ENCODE results near the gene TMED9.

TMED9 gene

DNA sequence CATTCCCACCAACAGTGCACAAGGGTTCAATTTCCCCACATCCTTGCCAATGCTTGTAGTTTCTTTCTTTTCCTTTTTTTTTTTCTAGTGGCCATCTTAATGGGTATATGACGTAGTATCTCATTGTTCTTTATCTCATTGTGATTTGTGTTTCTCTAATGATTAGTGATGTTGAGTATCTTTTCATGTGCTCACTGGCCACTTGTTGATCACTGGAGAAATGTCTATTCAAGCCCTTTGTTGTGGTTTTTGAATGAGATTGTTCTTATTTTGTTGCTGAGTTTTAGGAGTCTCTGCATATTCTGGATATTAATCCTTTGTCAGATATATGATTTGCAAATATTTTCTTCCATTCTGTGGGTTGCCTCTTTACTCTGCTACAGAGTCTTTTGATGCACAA lies 1.6 kb upstream of the TMED9 start:
- TF ChIP-seq, protein P1, sequence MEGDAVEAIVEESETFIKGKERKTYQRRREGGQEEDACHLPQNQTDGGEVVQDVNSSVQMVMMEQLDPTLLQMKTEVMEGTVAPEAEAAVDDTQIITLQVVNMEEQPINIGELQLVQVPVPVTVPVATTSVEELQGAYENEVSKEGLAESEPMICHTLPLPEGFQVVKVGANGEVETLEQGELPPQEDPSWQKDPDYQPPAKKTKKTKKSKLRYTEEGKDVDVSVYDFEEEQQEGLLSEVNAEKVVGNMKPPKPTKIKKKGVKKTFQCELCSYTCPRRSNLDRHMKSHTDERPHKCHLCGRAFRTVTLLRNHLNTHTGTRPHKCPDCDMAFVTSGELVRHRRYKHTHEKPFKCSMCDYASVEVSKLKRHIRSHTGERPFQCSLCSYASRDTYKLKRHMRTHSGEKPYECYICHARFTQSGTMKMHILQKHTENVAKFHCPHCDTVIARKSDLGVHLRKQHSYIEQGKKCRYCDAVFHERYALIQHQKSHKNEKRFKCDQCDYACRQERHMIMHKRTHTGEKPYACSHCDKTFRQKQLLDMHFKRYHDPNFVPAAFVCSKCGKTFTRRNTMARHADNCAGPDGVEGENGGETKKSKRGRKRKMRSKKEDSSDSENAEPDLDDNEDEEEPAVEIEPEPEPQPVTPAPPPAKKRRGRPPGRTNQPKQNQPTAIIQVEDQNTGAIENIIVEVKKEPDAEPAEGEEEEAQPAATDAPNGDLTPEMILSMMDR (IDR thresholded peaks at IDR 0.05; ENCODE audit: insufficient read depth, low read length, poor library complexity, severe bottlenecking), result no peak
- no peak overlapping the region for H3K4me3 ChIP-seq (replicated peaks; ENCODE audit: low read depth, low read length)
- H3K27me3 ChIP-seq (replicated peaks; ENCODE audit: control insufficient read depth, insufficient read depth, low read length), result no peaks in the 10 kb centered on the region
- DNase-seq (ENCODE audit: extremely low read depth, insufficient read length), result no peak
- peaks cover 17% of the 10 kb centered on the region for H3K36me3 ChIP-seq (ENCODE audit: control insufficient read depth, insufficient read depth, low read length)

DNA sequence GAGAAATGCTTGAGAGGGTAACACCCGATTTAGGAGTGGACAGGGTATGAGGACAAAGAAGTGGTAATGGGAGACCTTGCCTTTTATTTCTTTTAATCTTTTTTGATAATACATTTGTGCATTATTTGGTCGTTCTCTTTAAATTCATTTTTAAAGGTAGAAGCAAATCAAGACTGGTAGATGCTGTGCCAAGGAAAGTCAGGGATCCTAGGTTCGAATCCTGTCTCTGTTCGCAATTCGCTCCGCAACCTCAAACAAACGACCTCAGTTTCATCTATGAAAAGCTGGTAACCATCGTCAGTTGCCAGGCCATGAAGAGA lies 353 bp upstream of the TMED9 start:
- Histone ChIP-seq H3K36me3 (ENCODE audit: control insufficient read depth, insufficient read depth, low read length) (peaks cover 29% of the 10 kb centered on the region), H3K4me3 (replicated peaks; ENCODE audit: low read depth, low read length) (peak overlapping the region; percentile 39; the same call in 1 of the 2 replicates), H3K27me3 (replicated peaks; ENCODE audit: control insufficient read depth, insufficient read depth, low read length) (no peaks in the 10 kb centered on the region)
- TF ChIP-seq, protein P1 (IDR thresholded peaks at IDR 0.05; ENCODE audit: insufficient read depth, low read length, poor library complexity, severe bottlenecking), result no peak
- no peak for DNase-seq (ENCODE audit: extremely low read depth, insufficient read length)

DNA sequence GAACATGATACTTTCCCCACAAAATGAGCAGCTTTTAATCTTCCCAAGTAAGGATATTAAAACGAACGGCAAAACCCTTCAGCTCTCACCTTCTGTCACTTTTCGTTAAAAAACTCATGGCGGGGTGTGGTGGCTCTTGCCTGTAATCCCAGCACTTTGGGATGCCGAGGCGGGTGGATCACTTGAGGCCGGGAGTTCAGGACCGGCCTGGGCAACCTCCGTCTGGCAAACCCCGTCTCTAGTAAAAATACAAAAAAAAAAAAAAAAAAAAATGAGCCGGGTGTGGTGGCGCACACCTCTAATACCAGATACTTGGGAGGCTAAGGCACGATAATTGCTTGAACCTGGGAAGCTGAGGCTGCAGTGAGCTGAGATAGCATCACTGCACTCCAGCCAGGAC lies 902 bp downstream of the TMED9 start:
- H3K4me3 ChIP-seq (replicated peaks; ENCODE audit: low read depth, low read length), result peak overlapping the region; percentile 100
- no peak for DNase-seq (ENCODE audit: extremely low read depth, insufficient read length)
- no peaks in the 10 kb centered on the region for H3K27me3 ChIP-seq (replicated peaks; ENCODE audit: control insufficient read depth, insufficient read depth, low read length)
- TF ChIP-seq, protein P1 (IDR thresholded peaks at IDR 0.05; ENCODE audit: insufficient read depth, low read length, poor library complexity, severe bottlenecking), result no peak
- H3K36me3 ChIP-seq (ENCODE audit: control insufficient read depth, insufficient read depth, low read length), result peaks cover 31% of the 10 kb centered on the region

- Histone ChIP-seq H3K36me3 (ENCODE audit: control insufficient read depth, insufficient read depth, low read length) (peaks cover 31% of the 10 kb centered on the region), H3K4me3 (replicated peaks; ENCODE audit: low read depth, low read length) (peak overlapping the region; percentile 100), H3K27me3 (replicated peaks; ENCODE audit: control insufficient read depth, insufficient read depth, low read length) (no peaks in the 10 kb centered on the region)
- no peak for DNase-seq (ENCODE audit: extremely low read depth, insufficient read length)
- TF ChIP-seq, protein P1 (IDR thresholded peaks at IDR 0.05; ENCODE audit: insufficient read depth, low read length, poor library complexity, severe bottlenecking), result no peak
These were observed 1.5 kb downstream of the TMED9 start for GRCh38 chr5:177593511-177593910.

GRCh38 chr5:177594071-177594470 lies 2.1 kb downstream of the TMED9 start:
- Histone ChIP-seq H3K4me3 (replicated peaks; ENCODE audit: low read depth, low read length) (no peak overlapping the region), H3K27me3 (replicated peaks; ENCODE audit: control insufficient read depth, insufficient read depth, low read length) (no peaks in the 10 kb centered on the region), H3K36me3 (ENCODE audit: control insufficient read depth, insufficient read depth, low read length) (peaks cover 31% of the 10 kb centered on the region)
- no peak for DNase-seq (ENCODE audit: extremely low read depth, insufficient read length)
- TF ChIP-seq, protein P1 (IDR thresholded peaks at IDR 0.05; ENCODE audit: insufficient read depth, low read length, poor library complexity, severe bottlenecking), result no peak

DNA sequence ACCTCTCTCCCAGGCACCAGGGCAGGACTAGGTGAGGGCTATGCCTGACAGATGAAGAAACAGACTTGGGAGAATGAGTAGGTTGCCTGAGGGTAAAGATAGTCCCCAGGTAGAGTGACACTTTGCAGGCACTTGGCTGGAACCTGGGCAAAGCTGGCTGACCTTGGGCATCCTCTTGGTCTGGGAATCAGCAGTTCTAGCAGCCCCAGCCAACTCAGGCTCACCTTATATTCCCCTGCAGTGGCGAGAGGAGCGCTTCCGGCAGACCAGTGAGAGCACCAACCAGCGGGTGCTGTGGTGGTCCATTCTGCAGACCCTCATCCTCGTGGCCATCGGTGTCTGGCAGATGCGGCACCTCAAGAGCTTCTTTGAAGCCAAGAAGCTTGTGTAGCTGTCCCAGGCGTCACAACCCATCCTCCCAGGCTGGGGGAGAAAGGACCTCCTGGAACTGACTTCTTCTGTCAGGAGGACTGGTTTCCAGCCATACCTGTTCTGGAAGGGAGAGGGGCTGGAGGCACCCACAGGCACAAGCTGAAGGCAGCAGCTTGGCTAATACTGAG lies 3.1 kb downstream of the TMED9 start:
- TF ChIP-seq, protein P1 (IDR thresholded peaks at IDR 0.05; ENCODE audit: insufficient read depth, low read length, poor library complexity, severe bottlenecking), result no peak
- H3K36me3 ChIP-seq (ENCODE audit: control insufficient read depth, insufficient read depth, low read length), result peaks cover 31% of the 10 kb centered on the region
- no peaks in the 10 kb centered on the region for H3K27me3 ChIP-seq (replicated peaks; ENCODE audit: control insufficient read depth, insufficient read depth, low read length)
- H3K4me3 ChIP-seq (replicated peaks; ENCODE audit: low read depth, low read length), result no peak overlapping the region
- DNase-seq (ENCODE audit: extremely low read depth, insufficient read length), result no peak
